HG03159 (cell line): ENCODE measurements around the gene ARHGEF16.

Source experiments
- ATAC-seq: cut with Tn5 transposase; IDR thresholded peaks from one replicate; pipeline ENCODE4 v1.9.1; 2021; ENCODE audit warnings: mild to moderate bottlenecking, moderate library complexity; ENCODE audit not compliant: unreplicated experiment

The ARHGEF16 gene

GRCh38 chr1:3455670-3456448 is 1.4 kb downstream of the ARHGEF16 start:
- ATAC-seq = no peak

- no peak for ATAC-seq
These were observed 2.0 kb downstream of the ARHGEF16 start for GRCh38 chr1:3456449-3456963.

GRCh38 chr1:3456964-3457909 is 2.8 kb downstream of the ARHGEF16 start:
- ATAC-seq = no peak

DNA sequence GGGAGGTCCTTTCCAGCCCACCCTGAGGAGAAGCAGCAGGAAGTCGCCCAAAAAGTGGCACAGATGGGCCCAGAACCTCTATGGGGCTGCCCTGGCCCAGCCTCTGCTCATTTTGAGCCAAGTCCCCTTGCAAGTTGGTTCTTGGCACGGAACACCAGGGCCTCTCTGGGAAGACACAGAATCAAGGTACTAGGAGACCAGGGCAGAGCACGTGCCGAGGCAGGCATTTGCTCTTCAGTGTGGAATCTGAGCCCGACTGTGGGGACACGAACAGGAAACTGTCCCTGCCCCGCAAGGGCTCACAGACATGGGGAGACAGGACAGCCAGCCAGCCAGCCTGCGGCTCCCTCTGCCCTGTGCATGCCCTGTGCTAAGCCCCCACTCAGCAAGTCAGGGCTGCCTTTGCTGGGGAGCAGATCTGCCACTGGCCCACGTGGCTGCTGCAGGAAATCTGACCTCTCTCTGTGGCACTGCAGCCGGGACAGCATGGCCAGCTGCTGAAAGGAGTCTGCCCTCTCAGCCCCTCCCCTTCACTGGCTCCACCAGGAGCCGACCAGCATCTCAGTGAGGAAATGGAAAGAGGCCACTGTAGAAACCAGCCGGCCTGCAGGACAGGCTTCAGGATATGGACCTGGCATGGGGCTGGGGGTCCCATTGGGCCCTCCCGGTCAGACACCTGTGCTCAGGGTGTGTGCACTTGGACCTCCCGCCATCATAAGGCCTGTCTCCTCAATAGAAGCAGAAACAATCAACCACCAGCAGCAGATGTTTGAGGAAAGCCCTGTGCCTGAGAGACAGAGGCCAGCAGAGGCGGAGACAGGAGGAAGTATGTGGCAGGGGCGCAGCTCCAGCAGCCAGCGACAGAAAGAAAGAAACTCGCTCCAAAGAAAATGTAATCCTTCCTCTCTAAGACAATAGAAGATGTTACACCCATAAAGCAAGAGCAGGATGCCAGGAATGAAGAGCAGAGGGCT is 3.7 kb downstream of the ARHGEF16 start:
- no peak for ATAC-seq

DNA sequence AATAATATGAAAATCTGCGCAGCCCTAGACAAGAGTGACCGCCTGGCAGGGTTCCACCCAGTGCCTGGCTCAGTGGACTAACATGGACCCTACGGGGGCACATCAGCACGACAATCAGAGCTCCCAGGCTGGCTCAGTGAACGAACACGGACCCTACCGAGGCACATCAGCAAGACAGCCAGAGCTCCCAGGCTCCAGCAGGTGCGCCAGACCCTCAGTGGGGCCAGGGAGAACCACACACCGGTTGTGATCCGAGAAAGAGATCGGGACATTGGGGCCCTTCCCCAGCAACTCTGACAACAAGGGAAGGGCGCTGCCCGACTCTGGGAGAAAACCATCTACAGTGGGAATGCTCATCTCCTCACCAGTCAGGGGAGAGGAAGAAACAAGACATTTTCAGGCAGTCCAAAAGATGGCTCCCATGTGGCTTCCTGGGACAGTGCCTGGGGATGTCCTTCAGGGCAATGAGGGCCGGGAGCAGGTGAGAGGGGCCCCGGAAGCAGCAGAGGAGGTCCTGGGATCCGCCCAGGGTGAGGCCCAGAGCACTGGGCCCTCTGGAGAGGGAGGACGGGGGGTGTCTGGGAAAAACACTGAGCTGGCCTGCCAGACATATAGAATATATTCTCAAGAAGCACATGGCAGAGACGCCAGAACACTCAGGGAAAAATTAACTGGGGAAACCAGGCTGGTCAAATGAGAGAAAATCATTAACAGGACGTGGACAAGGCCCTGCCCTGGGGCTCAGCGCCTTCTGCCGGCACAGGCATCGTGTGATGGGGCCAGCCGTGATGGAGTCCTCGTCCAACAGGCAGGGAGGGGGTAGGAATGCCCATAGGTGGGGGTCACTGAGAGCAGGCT is 4.8 kb downstream of the ARHGEF16 start:
- no peak for ATAC-seq

DNA sequence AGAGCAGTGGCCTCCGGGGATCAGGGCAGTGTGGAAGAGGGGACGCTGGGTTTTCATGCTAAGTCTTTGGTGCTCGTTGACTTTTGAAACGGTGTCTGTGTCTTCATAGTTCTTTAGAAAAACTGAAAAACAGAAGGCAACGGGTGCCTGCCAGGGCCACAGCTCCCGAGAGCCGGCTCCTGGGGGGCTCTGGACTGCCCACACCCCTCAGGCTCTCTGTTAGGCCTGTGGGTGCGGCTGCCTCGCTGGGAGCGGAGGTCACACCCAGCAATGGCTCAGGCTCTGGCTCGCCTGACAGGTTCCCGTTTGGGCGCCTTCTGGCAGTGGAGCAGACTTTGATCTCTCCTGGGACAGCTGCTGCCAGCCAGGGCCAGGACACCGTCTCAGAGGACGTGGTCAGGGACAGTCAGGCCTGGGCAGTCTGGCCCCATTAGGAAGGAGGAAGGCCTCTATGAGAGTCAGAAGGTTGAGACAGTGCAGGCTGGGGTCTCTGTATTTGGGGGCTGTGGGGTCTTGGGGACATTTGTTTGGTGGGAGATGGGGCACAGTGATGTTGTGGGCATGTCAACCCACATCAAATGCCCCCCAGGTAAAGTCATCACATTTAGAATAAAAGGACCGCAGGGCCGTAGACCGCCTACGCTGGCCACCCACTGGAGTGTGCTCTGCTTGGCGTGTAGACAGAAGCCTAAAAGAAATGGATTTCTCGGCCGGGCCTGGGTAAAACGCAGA is 5.6 kb downstream of the ARHGEF16 start:
- no peak for ATAC-seq

- ATAC-seq = no peak
These were observed 6.2 kb downstream of the ARHGEF16 start for GRCh38 chr1:3460672-3461131.

- ATAC-seq = no peak
These were observed 6.9 kb downstream of the ARHGEF16 start for GRCh38 chr1:3461238-3461933.

DNA sequence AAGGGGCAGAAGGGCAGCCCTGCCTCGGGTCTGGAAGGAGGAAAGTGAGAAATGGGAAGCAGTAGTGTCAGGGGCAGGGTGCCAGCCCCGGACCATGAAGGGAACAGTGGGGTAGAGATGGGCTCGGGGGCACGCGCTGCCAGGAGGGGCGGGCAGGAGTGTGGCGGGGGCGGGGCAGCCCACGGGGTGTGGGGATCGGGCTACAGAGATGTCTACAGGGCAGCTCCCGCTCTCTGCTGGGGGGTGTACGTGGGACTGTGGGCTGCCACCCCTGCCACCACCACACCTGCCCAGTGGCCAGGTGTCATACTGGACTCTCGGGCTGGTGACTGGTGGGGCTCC is 7.4 kb downstream of the ARHGEF16 start:
- ATAC-seq = no peak

GRCh38 chr1:3462356-3463012 is 8.0 kb downstream of the ARHGEF16 start:
- ATAC-seq = no peak

GRCh38 chr1:3463013-3463385 is 8.5 kb downstream of the ARHGEF16 start:
- no peak for ATAC-seq

DNA sequence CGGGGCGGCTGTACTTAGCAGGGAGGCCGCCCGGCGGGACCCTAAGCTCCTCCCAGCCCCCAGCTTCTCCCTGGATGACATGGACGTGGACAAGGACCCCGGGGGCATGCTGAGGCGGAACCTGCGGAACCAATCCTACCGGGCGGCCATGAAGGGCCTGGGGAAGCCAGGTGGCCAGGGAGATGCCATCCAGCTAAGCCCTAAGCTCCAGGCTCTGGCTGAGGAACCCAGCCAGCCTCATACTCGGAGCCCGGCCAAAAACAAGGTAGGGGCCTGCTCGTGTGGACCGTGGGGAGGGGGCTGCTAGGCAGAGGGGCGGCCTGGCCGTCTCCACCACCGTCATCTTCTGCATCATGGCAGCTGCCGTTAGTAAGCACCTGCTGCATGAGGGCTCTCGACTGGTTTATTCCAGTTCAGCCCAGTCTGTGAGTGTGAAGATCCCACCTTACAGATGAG is 9.0 kb downstream of the ARHGEF16 start:
- ATAC-seq = no peak

DNA sequence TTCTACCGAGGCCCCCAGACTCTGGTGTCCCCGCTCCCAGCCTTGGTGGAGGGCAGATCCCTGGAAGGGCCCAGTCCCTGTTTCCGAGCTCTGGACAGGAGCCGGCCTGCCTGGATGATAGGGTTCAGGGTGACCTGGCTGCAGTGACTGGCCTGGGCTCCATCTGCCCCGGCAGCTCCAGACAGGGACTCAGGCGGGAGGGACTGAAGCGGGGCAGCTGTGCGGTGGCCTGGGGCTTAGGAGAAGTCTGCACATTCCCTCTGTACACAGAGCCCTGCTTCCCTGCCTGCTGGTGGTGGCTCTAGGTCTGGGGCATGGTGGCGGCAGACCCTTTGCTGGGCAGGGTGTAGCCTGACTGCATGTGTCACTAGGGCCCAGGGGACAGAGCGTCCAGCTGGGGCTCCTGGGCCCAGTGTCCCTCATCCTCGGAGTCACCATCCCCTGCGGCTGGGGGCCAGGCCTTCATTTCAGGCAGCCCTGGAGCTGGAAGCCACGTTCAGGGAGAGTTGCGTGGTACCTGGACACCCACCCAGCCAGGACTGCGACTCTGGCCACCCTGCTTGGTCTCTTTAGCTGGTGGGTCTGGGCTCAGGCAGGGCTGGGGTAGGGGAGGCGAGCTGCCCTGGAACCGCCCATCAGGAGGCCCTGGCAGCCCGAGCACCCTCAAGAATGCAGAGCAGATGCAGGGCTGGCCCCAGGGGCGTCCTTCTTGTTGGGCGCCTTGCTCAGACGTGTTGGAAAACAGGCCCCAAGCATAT is 9.6 kb downstream of the ARHGEF16 start:
- ATAC-seq = no peak

DNA sequence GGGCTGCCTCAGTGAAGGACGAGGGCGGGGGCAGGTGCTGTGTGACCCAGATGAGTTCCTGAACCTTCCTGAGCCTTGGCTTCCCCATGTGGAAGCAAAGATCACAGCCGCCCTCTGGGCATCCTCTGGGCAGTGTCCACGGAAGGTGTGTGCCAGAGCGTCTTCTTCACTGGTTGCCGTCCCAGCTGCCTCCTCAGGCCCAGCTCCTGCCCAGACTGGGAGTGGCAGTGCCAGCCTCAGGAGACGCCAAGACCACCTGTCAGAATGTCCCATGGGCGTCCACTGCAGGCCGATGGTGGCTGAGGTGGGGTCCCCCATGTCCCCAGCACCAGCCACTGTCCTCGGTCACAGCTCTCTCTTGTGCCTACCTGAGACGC is 10.2 kb downstream of the ARHGEF16 start:
- ATAC-seq = no peak

GRCh38 chr1:3465091-3465934 is 10.8 kb downstream of the ARHGEF16 start:
- no peak for ATAC-seq

DNA sequence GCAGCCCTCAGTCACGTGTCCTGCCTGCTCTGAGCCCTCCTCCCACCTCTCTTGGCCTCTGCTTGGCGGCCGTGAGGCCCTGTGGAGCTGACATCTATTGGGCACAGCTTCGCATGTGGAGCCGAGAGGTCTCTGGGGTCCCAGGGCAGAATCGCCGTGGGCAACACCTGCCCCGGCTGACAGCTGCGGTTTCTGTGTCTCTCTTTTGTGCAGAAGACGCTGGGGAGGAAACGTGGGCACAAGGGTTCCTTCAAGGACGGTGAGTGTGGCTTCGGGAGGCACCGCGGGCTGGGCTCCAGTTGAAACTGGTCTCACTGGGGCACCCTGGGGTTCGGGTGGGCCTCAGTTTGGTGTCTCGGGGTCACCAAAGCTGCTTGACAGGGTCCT is 11.5 kb downstream of the ARHGEF16 start:
- no peak for ATAC-seq
